NB4 (cell line): ENCODE data around the gene ZXDC.

Source experiments
- DNase-seq: peaks from one replicate; pipeline ENCODE4 v3.0.0; 2010; ENCODE audit warnings: low read depth
- H3K4me3 ChIP-seq: one replicate; pipeline ENCODE4 v1.5.1; 2011; ENCODE audit warnings: mild to moderate bottlenecking, low read depth, low read length, moderate library complexity
- CTCF ChIP-seq: IDR thresholded peaks from one replicate; pipeline ENCODE4 v1.5.1; 2012; ENCODE audit warnings: low read depth, low read length
- MAX ChIP-seq: IDR thresholded peaks from 2 replicates; pipeline ENCODE4 v1.6.1; 2011; ENCODE audit warnings: low read depth, low read length
- MYC ChIP-seq: IDR thresholded peaks from 2 replicates; pipeline ENCODE4 v1.6.1; 2011; ENCODE audit warnings: low read depth, low read length
- POLR2A ChIP-seq: IDR thresholded peaks from 2 replicates; pipeline ENCODE4 v1.6.1; 2011; ENCODE audit warnings: mild to moderate bottlenecking; ENCODE audit not compliant: insufficient read length; ENCODE audit errors: extremely low read depth

The ZXDC gene

GRCh38 chr3:126517291-126517951 is 41.7 kb upstream of the ZXDC start, which contains the start of gene UROC1:
Gene UROC1, minus strand, starts transcription at chr3:126517773. Its CDS starts 54 bp downstream, at chr3:126517719.
- no peak for TF ChIP-seq POLR2A
- no peak for TF ChIP-seq MAX
- TF ChIP-seq MYC, result no peak
- TF ChIP-seq CTCF, result no peak
- H3K4me3 ChIP-seq, result no peak within 1 kb of the TSS
- DNase-seq, result no peak

GRCh38 chr3:126516936-126517290 is 41.2 kb upstream of the ZXDC start:
- DNase-seq, result no peak
- TF ChIP-seq MYC, result no peak
- no peak overlapping the region for H3K4me3 ChIP-seq

- no peak for DNase-seq
- no peak overlapping the region for H3K4me3 ChIP-seq
- no peak for TF ChIP-seq CTCF
These were observed 40.7 kb upstream of the ZXDC start for GRCh38 chr3:126516152-126516935.

- TF ChIP-seq CTCF (no peak), MAX (no peak), MYC (no peak), POLR2A (no peak)
- no peak for DNase-seq
- no peak overlapping the region for H3K4me3 ChIP-seq
These were observed 39.5 kb upstream of the ZXDC start for GRCh38 chr3:126515066-126515706.

GRCh38 chr3:126514161-126514560 is 38.5 kb upstream of the ZXDC start:
- DNase-seq, result no peak
- H3K4me3 ChIP-seq, result no peak overlapping the region
- TF ChIP-seq CTCF (no peak), MYC (no peak), MAX (no peak), POLR2A (no peak)

GRCh38 chr3:126512916-126513650 is 37.4 kb upstream of the ZXDC start:
- H3K4me3 ChIP-seq, result no peak overlapping the region
- TF ChIP-seq POLR2A (no peak), MAX (no peak), MYC (no peak), CTCF (no peak)
- no peak for DNase-seq
